ENCODE data around the gene MFAP2.

MFAP2 gene

GRCh38 chr1:17011092-17011438 is 30.6 kb upstream of the MFAP2 start:
- Histone ChIP-seq H3K27ac (ENCODE audit: extremely low read depth, low read depth, low read length) (peak overlapping the region; percentile 62; the same call in 1 of the 2 replicates), H3K4me3 (ENCODE audit: low read depth, low read length) (peak overlapping the region; percentile 77), H3K4me1 (ENCODE audit: control insufficient read depth, insufficient read depth, low read length) (peaks cover 2% of the 10 kb centered on the region; the same call in 1 of the 2 replicates), H3K36me3 (ENCODE audit: control insufficient read depth in 2 of 2, insufficient read depth in 1 of 2, low read length in 2 of 2) (peaks cover 0 to 3% of the 10 kb centered on the region in 2 experiments; a peak in 1 of 3 replicates), H3K9me3 (ENCODE audit: control insufficient read depth, insufficient read depth, low read depth, low read length) (no peaks in the 10 kb centered on the region)
- CTCF ChIA-PET, result no interaction called here
- POLR2A ChIA-PET, result interaction anchor here (1.2 to 1.9 kb wide), 3 partner anchors 10 to 50 kb away, joined by 4 to 6 read pairs (median 5); no protein-coding TSS in a partner anchor
- TF ChIP-seq ZBTB20 (tag by site-specific recombination; IDR thresholded peaks at IDR 0.05) (peak; percentile 68), ZNF544 (tag by site-specific recombination; IDR thresholded peaks at IDR 0.05) (no peak), ZNF473 (tag by site-specific recombination; IDR thresholded peaks at IDR 0.05) (no peak), ZNF660 (tag by site-specific recombination; IDR thresholded peaks at IDR 0.05) (no peak), ZNF26 (tag by site-specific recombination; IDR thresholded peaks at IDR 0.05) (no peak), ZBTB17 (tag by site-specific recombination; IDR thresholded peaks at IDR 0.05) (peak; percentile 7; the same call in 1 of the 2 replicates), ZNF19 (tag by site-specific recombination; IDR thresholded peaks at IDR 0.05; ENCODE audit: low read depth) (no peak), OSR2 (tag by site-specific recombination; IDR thresholded peaks at IDR 0.05) (no peak), ZNF521 (tag by site-specific recombination; IDR thresholded peaks at IDR 0.05) (no peak), ZNF10 (tag by site-specific recombination; IDR thresholded peaks at IDR 0.05) (no peak), ZNF830 (tag by site-specific recombination; IDR thresholded peaks at IDR 0.05; ENCODE audit: low read depth) (no peak), ZNF23 (tag by site-specific recombination; IDR thresholded peaks at IDR 0.05; ENCODE audit: borderline replicate concordance) (no peak), ZNF670 (tag by site-specific recombination; IDR thresholded peaks at IDR 0.05; ENCODE audit: low read depth) (no peak), GLI2 (tag by site-specific recombination; IDR thresholded peaks at IDR 0.05; ENCODE audit: borderline replicate concordance, low read depth) (no peak), CTCF (tag by site-specific recombination; IDR thresholded peaks at IDR 0.05) (peak; percentile 19; the same call in 1 of the 2 replicates), ZNF629 (tag by site-specific recombination; IDR thresholded peaks at IDR 0.05) (no peak), ZNF561 (tag by site-specific recombination; IDR thresholded peaks at IDR 0.05; ENCODE audit: borderline replicate concordance) (peak; percentile 15; the same call in 1 of the 2 replicates), GLIS2 (tag by site-specific recombination; IDR thresholded peaks at IDR 0.05) (peak; percentile 62), ZNF76 (tag by site-specific recombination; IDR thresholded peaks at IDR 0.05; ENCODE audit: borderline replicate concordance, low read depth) (no peak), ZSCAN16 (tag by site-specific recombination; IDR thresholded peaks at IDR 0.05) (no peak), MYNN (tag by site-specific recombination; IDR thresholded peaks at IDR 0.05; ENCODE audit: borderline replicate concordance) (no peak), ZNF426 (tag by site-specific recombination; IDR thresholded peaks at IDR 0.05) (no peak), KLF1 (tag by site-specific recombination; IDR thresholded peaks at IDR 0.05) (peak; percentile 91), ZFHX2 (tag by site-specific recombination; conservative IDR thresholded peaks at IDR 0.05) (peak; percentile 61), BCL11A (tag by site-specific recombination; IDR thresholded peaks at IDR 0.05; ENCODE audit: low read depth) (no peak), SP2 (tag by site-specific recombination; IDR thresholded peaks at IDR 0.05) (0 out of 2 replicates have a peak, but pooled peaks have one; percentile 2), PRDM10 (tag by site-specific recombination; IDR thresholded peaks at IDR 0.05) (0 out of 2 replicates have a peak, but pooled peaks have one; percentile 12), ZNF776 (tag by site-specific recombination; IDR thresholded peaks at IDR 0.05; ENCODE audit: borderline replicate concordance) (no peak), ZEB2 (tag by site-specific recombination; IDR thresholded peaks at IDR 0.05) (peak; percentile 26; the same call in 1 of the 2 replicates)
- TF ChIP-seq, protein P1, sequence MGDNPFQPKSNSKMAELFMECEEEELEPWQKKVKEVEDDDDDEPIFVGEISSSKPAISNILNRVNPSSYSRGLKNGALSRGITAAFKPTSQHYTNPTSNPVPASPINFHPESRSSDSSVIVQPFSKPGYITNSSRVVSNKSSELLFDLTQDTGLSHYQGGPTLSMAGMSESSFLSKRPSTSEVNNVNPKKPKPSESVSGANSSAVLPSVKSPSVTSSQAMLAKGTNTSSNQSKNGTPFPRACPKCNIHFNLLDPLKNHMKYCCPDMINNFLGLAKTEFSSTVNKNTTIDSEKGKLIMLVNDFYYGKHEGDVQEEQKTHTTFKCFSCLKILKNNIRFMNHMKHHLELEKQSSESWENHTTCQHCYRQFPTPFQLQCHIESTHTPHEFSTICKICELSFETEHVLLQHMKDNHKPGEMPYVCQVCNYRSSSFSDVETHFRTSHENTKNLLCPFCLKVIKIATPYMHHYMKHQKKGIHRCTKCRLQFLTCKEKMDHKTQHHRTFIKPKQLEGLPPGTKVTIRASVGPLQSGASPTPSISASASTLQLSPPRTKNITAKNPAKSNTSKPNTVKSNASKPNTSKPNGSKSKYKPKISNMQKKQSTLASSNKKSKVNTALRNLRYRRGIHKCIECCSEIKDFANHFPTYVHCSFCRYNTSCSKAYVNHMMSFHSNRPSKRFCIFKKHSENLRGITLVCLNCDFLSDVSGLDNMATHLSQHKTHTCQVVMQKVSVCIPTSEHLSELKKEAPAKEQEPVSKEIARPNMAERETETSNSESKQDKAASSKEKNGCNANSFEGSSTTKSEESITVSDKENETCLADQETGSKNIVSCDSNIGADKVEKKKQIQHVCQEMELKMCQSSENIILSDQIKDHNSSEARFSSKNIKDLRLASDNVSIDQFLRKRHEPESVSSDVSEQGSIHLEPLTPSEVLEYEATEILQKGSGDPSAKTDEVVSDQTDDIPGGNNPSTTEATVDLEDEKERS (tag by site-specific recombination; IDR thresholded peaks at IDR 0.05), result no peak

All from HEK293 (cell line).